Trophoblast cell (in vitro differentiated cells and primary cell): ENCODE measurements around the gene OR10Z1.

Experiments
- DNase-seq, 2 donors: peaks; one replicate each; pipeline ENCODE4 v3.0.0-alpha.2; 2016
- H2AFZ ChIP-seq: 2 replicates; pipeline ENCODE4 v1.6.1; 2013; ENCODE audit warnings: low read length, moderate library complexity, mild to moderate bottlenecking; ENCODE audit not compliant: insufficient read depth, poor library complexity
- H2AK5ac ChIP-seq: 2 replicates; pipeline ENCODE4 v1.6.1; 2013; ENCODE audit warnings: mild to moderate bottlenecking, low read length
- H2BK120ac ChIP-seq: 2 replicates; pipeline ENCODE4 v1.6.1; 2013; ENCODE audit warnings: low read length, mild to moderate bottlenecking, moderate library complexity; ENCODE audit not compliant: insufficient read depth, poor library complexity
- H2BK12ac ChIP-seq: 2 replicates; pipeline ENCODE4 v1.6.1; 2013; ENCODE audit warnings: mild to moderate bottlenecking, low read length, moderate library complexity
- H2BK5ac ChIP-seq: 2 replicates; pipeline ENCODE4 v1.6.1; 2013; ENCODE audit warnings: low read length, low read depth, moderate library complexity, mild to moderate bottlenecking; ENCODE audit not compliant: poor library complexity
- H3K14ac ChIP-seq: 2 replicates; pipeline ENCODE4 v1.6.1; 2013; ENCODE audit warnings: mild to moderate bottlenecking, low read length
- H3K18ac ChIP-seq: 2 replicates; pipeline ENCODE4 v1.6.1; 2013; ENCODE audit warnings: mild to moderate bottlenecking, low read length
- H3K23ac ChIP-seq: 2 replicates; pipeline ENCODE4 v1.6.1; 2013; ENCODE audit warnings: low read length
- H3K27ac ChIP-seq: 2 replicates; pipeline ENCODE4 v1.5.1; 2013; ENCODE audit warnings: low read depth, mild to moderate bottlenecking, inconsistent platforms, low read length, moderate library complexity
- H3K27me3 ChIP-seq: 2 replicates; pipeline ENCODE4 v1.6.1; 2013; ENCODE audit warnings: inconsistent platforms, mild to moderate bottlenecking, low read length, moderate library complexity; ENCODE audit not compliant: insufficient read depth
- H3K36me3 ChIP-seq, 2 experiments: 1 replicate in 1 of 2; 2 replicates in 1 of 2; pipeline ENCODE4 v1.6.1; 2013; ENCODE audit warnings: low read length in 2 of 2, mild to moderate bottlenecking in 2 of 2, moderate library complexity in 1 of 2; ENCODE audit not compliant: insufficient read depth in 2 of 2, control insufficient read depth in 1 of 2
- H3K4ac ChIP-seq: 2 replicates; pipeline ENCODE4 v1.6.1; 2013; ENCODE audit warnings: low read depth, mild to moderate bottlenecking, low read length, moderate library complexity
- H3K4me1 ChIP-seq, 2 experiments: 1 replicate in 1 of 2; 2 replicates in 1 of 2; pipeline ENCODE4 v1.6.1; 2013; ENCODE audit warnings: low read length in 2 of 2, mild to moderate bottlenecking in 2 of 2, moderate library complexity in 1 of 2; ENCODE audit not compliant: insufficient read depth in 2 of 2, control insufficient read depth in 1 of 2
- H3K4me2 ChIP-seq: 2 replicates; pipeline ENCODE4 v1.6.1; 2013; ENCODE audit warnings: inconsistent platforms, mild to moderate bottlenecking, low read length, moderate library complexity
- H3K4me3 ChIP-seq: 2 replicates; pipeline ENCODE4 v1.5.1; 2013; ENCODE audit warnings: mild to moderate bottlenecking, low read depth, low read length, inconsistent platforms
- H3K79me1 ChIP-seq: one replicate; pipeline ENCODE4 v1.6.1; 2013; ENCODE audit warnings: low read length
- H3K79me2 ChIP-seq: 2 replicates; pipeline ENCODE4 v1.6.1; 2013; ENCODE audit warnings: low read length, mild to moderate bottlenecking; ENCODE audit not compliant: control insufficient read depth, insufficient read depth, poor library complexity
- H3K9ac ChIP-seq: 2 replicates; pipeline ENCODE4 v1.6.1; 2013; ENCODE audit warnings: mild to moderate bottlenecking, low read length
- H3K9me3 ChIP-seq: 2 replicates; pipeline ENCODE4 v1.6.1; 2013; ENCODE audit warnings: low read depth, mild to moderate bottlenecking, control low read depth, inconsistent platforms, low read length; ENCODE audit not compliant: insufficient read depth
- H4K12ac ChIP-seq: 2 replicates; pipeline ENCODE4 v1.6.1; 2013; ENCODE audit warnings: low read depth, mild to moderate bottlenecking, low read length, moderate library complexity
- H4K8ac ChIP-seq: 2 replicates; pipeline ENCODE4 v1.6.1; 2013; ENCODE audit warnings: low read depth, mild to moderate bottlenecking, low read length, moderate library complexity
- H4K91ac ChIP-seq: one replicate; pipeline ENCODE4 v1.6.1; 2013; ENCODE audit warnings: low read depth, mild to moderate bottlenecking, low read length, moderate library complexity
- WGBS: extraction: QIAGEN DNeasy Blood & Tissue Kit; methylation state at CpG from one replicate; pipeline ENCODE4 v1.1.7; 2013; ENCODE audit warnings: missing lambda C conversion rate; ENCODE audit not compliant: insufficient read length, insufficient coverage; ENCODE audit errors: extremely low coverage; 5-methylcytosine and 5-hydroxymethylcytosine counted together

OR10Z1 gene

GRCh38 chr1:158644449-158644848, 39.4 kb downstream of the OR10Z1 start:
- H4K8ac ChIP-seq, result no peak overlapping the region
- no peak overlapping the region for H2BK5ac ChIP-seq
- H3K4me2 ChIP-seq, result no peak overlapping the region
- no peaks in the 10 kb centered on the region for H3K4me1 ChIP-seq
- no peak overlapping the region for H3K4me3 ChIP-seq
- H3K4ac ChIP-seq, result no peak overlapping the region
- DNase-seq, result peak in 1 of 2 donors; percentile 5
- no peak overlapping the region for H4K91ac ChIP-seq
- no peak overlapping the region for H4K12ac ChIP-seq
- no peak overlapping the region for H2BK120ac ChIP-seq
- no peaks in the 10 kb centered on the region for H3K79me2 ChIP-seq
- no CpG with 5 or more reads among the region's 2 CpGs for WGBS
- no peak overlapping the region for H2BK12ac ChIP-seq
- no peaks in the 10 kb centered on the region for H3K36me3 ChIP-seq
- no peak overlapping the region for H3K23ac ChIP-seq
- H3K18ac ChIP-seq, result no peak overlapping the region
- H3K14ac ChIP-seq, result no peak overlapping the region
- H3K79me1 ChIP-seq, result no peaks in the 10 kb centered on the region
- H3K27ac ChIP-seq, result no peak overlapping the region
- no peak overlapping the region for H3K9ac ChIP-seq
- no peak overlapping the region for H2AK5ac ChIP-seq
- H3K27me3 ChIP-seq, result no peaks in the 10 kb centered on the region
- no peaks in the 10 kb centered on the region for H3K9me3 ChIP-seq
- no peak overlapping the region for H2AFZ ChIP-seq

- no peak overlapping the region for H2BK5ac ChIP-seq
- no peak overlapping the region for H3K4me2 ChIP-seq
- no peak overlapping the region for H2AFZ ChIP-seq
- H3K4ac ChIP-seq, result no peak overlapping the region
- no peaks in the 10 kb centered on the region for H3K79me1 ChIP-seq
- H2BK120ac ChIP-seq, result no peak overlapping the region
- DNase-seq, result no peak
- no peak overlapping the region for H3K4me3 ChIP-seq
- H2AK5ac ChIP-seq, result no peak overlapping the region
- no peak overlapping the region for H3K27ac ChIP-seq
- no peaks in the 10 kb centered on the region for H3K27me3 ChIP-seq
- no peak overlapping the region for H3K23ac ChIP-seq
- no peaks in the 10 kb centered on the region for H3K79me2 ChIP-seq
- no peaks in the 10 kb centered on the region for H3K9me3 ChIP-seq
- H3K9ac ChIP-seq, result no peak overlapping the region
- no peak overlapping the region for H4K12ac ChIP-seq
- no peak overlapping the region for H3K18ac ChIP-seq
- no peak overlapping the region for H4K91ac ChIP-seq
- no peaks in the 10 kb centered on the region for H3K4me1 ChIP-seq
- H4K8ac ChIP-seq, result no peak overlapping the region
- no peaks in the 10 kb centered on the region for H3K36me3 ChIP-seq
- WGBS, result no CpG with 5 or more reads among the region's 1 CpG
- no peak overlapping the region for H2BK12ac ChIP-seq
- H3K14ac ChIP-seq, result no peak overlapping the region
Observed at GRCh38 chr1:158646465-158646864, 41.4 kb downstream of the OR10Z1 start.

- no peak overlapping the region for H4K91ac ChIP-seq
- no peak overlapping the region for H4K12ac ChIP-seq
- no peak overlapping the region for H3K4ac ChIP-seq
- H2BK5ac ChIP-seq, result no peak overlapping the region
- no peak overlapping the region for H3K4me2 ChIP-seq
- H3K4me3 ChIP-seq, result no peak overlapping the region
- H3K9ac ChIP-seq, result no peak overlapping the region
- H3K23ac ChIP-seq, result no peak overlapping the region
- H2AFZ ChIP-seq, result no peak overlapping the region
- no peaks in the 10 kb centered on the region for H3K79me1 ChIP-seq
- no peak for DNase-seq
- no peaks in the 10 kb centered on the region for H3K4me1 ChIP-seq
- no peak overlapping the region for H3K14ac ChIP-seq
- no peaks in the 10 kb centered on the region for H3K9me3 ChIP-seq
- no peaks in the 10 kb centered on the region for H3K79me2 ChIP-seq
- H3K27ac ChIP-seq, result no peak overlapping the region
- no peaks in the 10 kb centered on the region for H3K27me3 ChIP-seq
- no peak overlapping the region for H2BK120ac ChIP-seq
- H3K36me3 ChIP-seq, result no peaks in the 10 kb centered on the region
- no peak overlapping the region for H4K8ac ChIP-seq
- H2AK5ac ChIP-seq, result no peak overlapping the region
- no peak overlapping the region for H3K18ac ChIP-seq
- H2BK12ac ChIP-seq, result no peak overlapping the region
Observed at GRCh38 chr1:158649052-158649451, 44.0 kb downstream of the OR10Z1 start.

- no peak overlapping the region for H3K9ac ChIP-seq
- H4K8ac ChIP-seq, result no peak overlapping the region
- no peak overlapping the region for H2BK120ac ChIP-seq
- H3K14ac ChIP-seq, result no peak overlapping the region
- H4K91ac ChIP-seq, result no peak overlapping the region
- no peak overlapping the region for H2BK5ac ChIP-seq
- no peak overlapping the region for H3K23ac ChIP-seq
- no peak overlapping the region for H3K18ac ChIP-seq
- H3K79me2 ChIP-seq, result no peaks in the 10 kb centered on the region
- no peak overlapping the region for H2BK12ac ChIP-seq
- no peak overlapping the region for H3K4me2 ChIP-seq
- WGBS, result no CpG with 5 or more reads among the region's 7 CpGs
- no peaks in the 10 kb centered on the region for H3K4me1 ChIP-seq
- H2AK5ac ChIP-seq, result no peak overlapping the region
- no peak overlapping the region for H3K4ac ChIP-seq
- no peaks in the 10 kb centered on the region for H3K79me1 ChIP-seq
- H3K27ac ChIP-seq, result no peak overlapping the region
- H3K27me3 ChIP-seq, result no peaks in the 10 kb centered on the region
- no peaks in the 10 kb centered on the region for H3K36me3 ChIP-seq
- no peak overlapping the region for H2AFZ ChIP-seq
- no peak overlapping the region for H4K12ac ChIP-seq
- no peak overlapping the region for H3K4me3 ChIP-seq
- peak; percentile 26 to 80 for DNase-seq
- no peaks in the 10 kb centered on the region for H3K9me3 ChIP-seq
Observed at GRCh38 chr1:158652721-158653334, 47.8 kb downstream of the OR10Z1 start.
